Fibroblast of villous mesenchyme (primary cell): Measurements from ENCODE around the gene LUZP2. TPM values are rescaled to one million over a fixed set of nuclear protein-coding genes. Genes with fewer than 3 reads are reported as not detected.

Experiments used
- DNase-seq: peaks from one replicate; pipeline ENCODE4 v3.0.0-alpha.2; 2010; ENCODE audit warnings: low read depth
- H3K4me3 ChIP-seq: 2 replicates; pipeline ENCODE4 v1.5.1; 2011; ENCODE audit warnings: low read depth, mild to moderate bottlenecking, low read length
- CTCF ChIP-seq: IDR thresholded peaks from 2 replicates; pipeline ENCODE4 v1.5.1; 2012; ENCODE audit warnings: low read depth, mild to moderate bottlenecking, low read length; ENCODE audit not compliant: insufficient read depth
- total RNA-seq: library from RNA; depleted of rRNA; stranded (reverse); fragments of >200 nt; gene quantifications from 2 replicates; pipeline ENCODE4 v1.2.3, GENCODE V29; 2012

LUZP2 gene
- total RNA-seq, 1 donor, result under 0.01 TPM

- no peak overlapping the region for H3K4me3 ChIP-seq
- DNase-seq, result no peak
- TF ChIP-seq CTCF, result no peak
Measured at GRCh38 chr11:24556693-24557092, 59.8 kb downstream of the LUZP2 start.

GRCh38 chr11:24559315-24559714 is 62.5 kb downstream of the LUZP2 start:
- no peak for TF ChIP-seq CTCF
- no peak for DNase-seq

GRCh38 chr11:24560324-24560723 is 63.5 kb downstream of the LUZP2 start:
- no peak for DNase-seq
- TF ChIP-seq CTCF, result no peak
- no peak overlapping the region for H3K4me3 ChIP-seq

More at GRCh38 chr11:24559315-24559714, 62.5 kb downstream of the LUZP2 start:
- no peak overlapping the region for H3K4me3 ChIP-seq

- no peak overlapping the region for H3K4me3 ChIP-seq
- DNase-seq, result no peak
- TF ChIP-seq CTCF, result no peak
Measured at GRCh38 chr11:24567380-24567779, 70.5 kb downstream of the LUZP2 start.

GRCh38 chr11:24572376-24572775 is 75.5 kb downstream of the LUZP2 start:
- DNase-seq, result no peak
- no peak for TF ChIP-seq CTCF
- H3K4me3 ChIP-seq, result no peak overlapping the region

GRCh38 chr11:24574461-24574860 is 77.6 kb downstream of the LUZP2 start:
- no peak overlapping the region for H3K4me3 ChIP-seq
- DNase-seq, result no peak
- TF ChIP-seq CTCF, result no peak

- no peak for TF ChIP-seq CTCF
- DNase-seq, result no peak
- H3K4me3 ChIP-seq, result no peak overlapping the region
Measured at GRCh38 chr11:24575392-24575791, 78.5 kb downstream of the LUZP2 start.
